Natural killer cell (primary cell): ENCODE data around the gene CLDN1. TPM values are rescaled to one million over a fixed set of nuclear protein-coding genes. Genes with fewer than 3 reads are reported as not detected.

Source experiments
- ATAC-seq, 3 donors: fragments of 150-1000 bp in 2 of 3; fragments of 200-7000 bp in 1 of 3; cut with Tn5 transposase; 1 replicate in 1 of 3; 2 replicates in 2 of 3; pipeline ENCODE4 v1.10.0; 2021; ENCODE audit warnings: mild to moderate bottlenecking in 2 of 3, moderate library complexity in 2 of 3
- DNase-seq, 2 donors: peaks; one replicate each; pipeline versions ENCODE4 v3.0.0 to v3.0.0-alpha.2; 2013 to 2021; ENCODE audit warnings: mixed read lengths in 1 of 2
- H3K27ac ChIP-seq: one replicate; pipeline ENCODE4 v1.5.1; 2013; ENCODE audit warnings: mild to moderate bottlenecking, low read length
- H3K27me3 ChIP-seq: one replicate; pipeline ENCODE4 v1.6.1; 2013; ENCODE audit warnings: low read length; ENCODE audit not compliant: control insufficient read depth, insufficient read depth
- H3K36me3 ChIP-seq: one replicate; pipeline ENCODE4 v1.6.1; 2013; ENCODE audit warnings: low read length; ENCODE audit not compliant: control insufficient read depth, insufficient read depth
- H3K4me1 ChIP-seq: one replicate; pipeline ENCODE4 v1.6.1; 2013; ENCODE audit warnings: low read length; ENCODE audit not compliant: control insufficient read depth, insufficient read depth
- H3K4me3 ChIP-seq: one replicate; pipeline ENCODE4 v1.5.1; 2013; ENCODE audit warnings: low read length
- H3K9me3 ChIP-seq: one replicate; pipeline ENCODE4 v1.6.1; 2013; ENCODE audit warnings: low read length; ENCODE audit not compliant: control insufficient read depth, insufficient read depth
- H3K27ac Mint-ChIP-seq, 2 donors: one replicate each; pipeline ENCODE4 v1.8.0; 2022; ENCODE audit warnings: mild to moderate bottlenecking in 2 of 2, mixed read lengths in 2 of 2, moderate library complexity in 1 of 2
- H3K27me3 Mint-ChIP-seq, 2 donors: one replicate each; pipeline ENCODE4 v1.8.0; 2022; ENCODE audit warnings: low read depth in 2 of 2, mixed read lengths in 2 of 2
- H3K36me3 Mint-ChIP-seq: one replicate; pipeline ENCODE4 v1.8.0; 2022; ENCODE audit warnings: mixed read lengths
- H3K4me1 Mint-ChIP-seq, 2 donors: one replicate each; pipeline ENCODE4 v1.8.0; 2022; ENCODE audit warnings: mixed read lengths in 2 of 2
- H3K4me3 Mint-ChIP-seq: one replicate; pipeline ENCODE4 v1.8.0; 2022; ENCODE audit warnings: mild to moderate bottlenecking, moderate library complexity, mixed read lengths
- H3K9me3 Mint-ChIP-seq, 2 donors: one replicate each; pipeline ENCODE4 v1.8.0; 2022; ENCODE audit warnings: mixed read lengths in 2 of 2
- WGBS: methylation state at CpG from one replicate; pipeline ENCODE4 v1.1.7; 2013; ENCODE audit warnings: missing lambda C conversion rate; ENCODE audit not compliant: insufficient coverage; 5-methylcytosine and 5-hydroxymethylcytosine counted together
- intact Hi-C: fragments of 100-400 bp; cut with micrococcal nuclease; formaldehyde crosslinking; loops from one replicate; pipeline ENCODE4 v1.14.2; 2022
- total RNA-seq, 4 donors: library from RNA; stranded (reverse); fragments of 120-200 nt in 1 of 4; gene quantifications; one replicate each; pipeline versions ENCODE4 v1.2.3 to v1.2.4, GENCODE V29; 2013 to 2022
- TF ChIP-seq, protein P1 (sequence below): fragments of 200-600 bp; IDR thresholded peaks from one replicate; pipeline ENCODE4 v1.8.0; 2022; ENCODE audit warnings: antibody characterized with exemption

The CLDN1 gene, protein sequence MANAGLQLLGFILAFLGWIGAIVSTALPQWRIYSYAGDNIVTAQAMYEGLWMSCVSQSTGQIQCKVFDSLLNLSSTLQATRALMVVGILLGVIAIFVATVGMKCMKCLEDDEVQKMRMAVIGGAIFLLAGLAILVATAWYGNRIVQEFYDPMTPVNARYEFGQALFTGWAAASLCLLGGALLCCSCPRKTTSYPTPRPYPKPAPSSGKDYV
- not detected for total RNA-seq
- not detected for total RNA-seq (2013)

GRCh38 chr3:190321789-190322603 is at the start of gene CLDN1:
CLDN1 (minus strand) TSS chr3:190322446; CDS start chr3:190322206, 240 bp downstream.
- Mint-ChIP-seq H3K4me3 (peak within 1 kb of the TSS; percentile 43), H3K27me3 (peaks cover 29 to 46% of the 10 kb centered on the region in 2 donors), H3K27ac (no peak within 1 kb of the TSS), H3K36me3 (no peaks in the 10 kb centered on the region), H3K9me3 (no peaks in the 10 kb centered on the region), H3K4me1 (peaks cover 7 to 15% of the 10 kb centered on the region in 2 donors)
- peak in 2 of 3 donors; percentile 73 to 86 for ATAC-seq
- Histone ChIP-seq H3K4me3 (no peak within 1 kb of the TSS), H3K27ac (no peak within 1 kb of the TSS), H3K27me3 (peaks cover 10% of the 10 kb centered on the region), H3K4me1 (peaks cover 6% of the 10 kb centered on the region), H3K9me3 (no peaks in the 10 kb centered on the region), H3K36me3 (no peaks in the 10 kb centered on the region)
- TF ChIP-seq, protein P1, sequence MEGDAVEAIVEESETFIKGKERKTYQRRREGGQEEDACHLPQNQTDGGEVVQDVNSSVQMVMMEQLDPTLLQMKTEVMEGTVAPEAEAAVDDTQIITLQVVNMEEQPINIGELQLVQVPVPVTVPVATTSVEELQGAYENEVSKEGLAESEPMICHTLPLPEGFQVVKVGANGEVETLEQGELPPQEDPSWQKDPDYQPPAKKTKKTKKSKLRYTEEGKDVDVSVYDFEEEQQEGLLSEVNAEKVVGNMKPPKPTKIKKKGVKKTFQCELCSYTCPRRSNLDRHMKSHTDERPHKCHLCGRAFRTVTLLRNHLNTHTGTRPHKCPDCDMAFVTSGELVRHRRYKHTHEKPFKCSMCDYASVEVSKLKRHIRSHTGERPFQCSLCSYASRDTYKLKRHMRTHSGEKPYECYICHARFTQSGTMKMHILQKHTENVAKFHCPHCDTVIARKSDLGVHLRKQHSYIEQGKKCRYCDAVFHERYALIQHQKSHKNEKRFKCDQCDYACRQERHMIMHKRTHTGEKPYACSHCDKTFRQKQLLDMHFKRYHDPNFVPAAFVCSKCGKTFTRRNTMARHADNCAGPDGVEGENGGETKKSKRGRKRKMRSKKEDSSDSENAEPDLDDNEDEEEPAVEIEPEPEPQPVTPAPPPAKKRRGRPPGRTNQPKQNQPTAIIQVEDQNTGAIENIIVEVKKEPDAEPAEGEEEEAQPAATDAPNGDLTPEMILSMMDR: peak; percentile 54
- 11% methylated on average over 64 of the region's 64 CpGs for WGBS
- intact Hi-C loops: no loop called here
- DNase-seq: peak; percentile 27 to 80

- H3K4me3 Mint-ChIP-seq: no peak overlapping the region
- 61% methylated on average over 2 of the region's 2 CpGs for WGBS
Observed at GRCh38 chr3:190371152-190371551, 48.9 kb upstream of the CLDN1 start.

DNA sequence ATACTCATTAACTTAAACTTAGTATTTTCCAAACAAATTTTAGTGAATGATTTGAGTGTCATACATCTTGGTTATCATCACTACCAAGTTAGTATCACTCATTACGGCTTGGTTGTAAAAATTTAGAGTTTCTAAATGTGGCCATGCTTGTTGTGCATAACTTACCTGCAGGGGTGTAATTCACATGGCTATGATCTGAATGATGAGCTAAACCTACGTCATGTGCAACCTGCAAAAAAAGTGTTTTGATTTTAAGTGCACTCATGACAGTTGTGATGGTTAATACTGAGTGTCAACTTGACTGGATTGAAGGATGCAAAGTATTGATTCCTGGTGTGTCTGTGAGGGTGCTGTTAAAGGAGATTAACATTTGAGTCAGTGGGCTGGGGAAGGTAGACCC is 48.1 kb upstream of the CLDN1 start:
- no peak for ATAC-seq
- no peak overlapping the region for H3K27ac ChIP-seq
- no peak overlapping the region for H3K27ac Mint-ChIP-seq
- H3K36me3 ChIP-seq: no peaks in the 10 kb centered on the region
- intact Hi-C loops: no loop called here
- peaks cover 2% of the 10 kb centered on the region in 2 donors for H3K9me3 Mint-ChIP-seq
- no peak for DNase-seq
- no peak overlapping the region for H3K4me3 Mint-ChIP-seq
- H3K27me3 Mint-ChIP-seq: no peaks in the 10 kb centered on the region
- H3K4me1 ChIP-seq: no peaks in the 10 kb centered on the region
- 89% methylated on average over 2 of the region's 2 CpGs for WGBS
- no peaks in the 10 kb centered on the region for H3K27me3 ChIP-seq
- TF ChIP-seq, protein P1: no peak
- H3K4me3 ChIP-seq: no peak overlapping the region
- no peaks in the 10 kb centered on the region for H3K4me1 Mint-ChIP-seq
- no peaks in the 10 kb centered on the region for H3K9me3 ChIP-seq
- no peaks in the 10 kb centered on the region for H3K36me3 Mint-ChIP-seq

More at GRCh38 chr3:190371152-190371551, 48.9 kb upstream of the CLDN1 start:
- no peaks in the 10 kb centered on the region for H3K9me3 ChIP-seq
- no peaks in the 10 kb centered on the region for H3K36me3 Mint-ChIP-seq
- no peaks in the 10 kb centered on the region for H3K27me3 Mint-ChIP-seq
- no peak for ATAC-seq
- H3K27ac ChIP-seq: no peak overlapping the region
- H3K4me1 Mint-ChIP-seq: no peaks in the 10 kb centered on the region
- no peaks in the 10 kb centered on the region for H3K4me1 ChIP-seq
- no peak overlapping the region for H3K4me3 ChIP-seq
- TF ChIP-seq, protein P1: no peak
- intact Hi-C loops: no loop called here
- H3K27me3 ChIP-seq: no peaks in the 10 kb centered on the region
- no peak for DNase-seq
- peaks cover 0 to 2% of the 10 kb centered on the region in 2 donors for H3K9me3 Mint-ChIP-seq
- H3K27ac Mint-ChIP-seq: no peak overlapping the region
- no peaks in the 10 kb centered on the region for H3K36me3 ChIP-seq
